Lower lobe of right lung (tissue), 2 donors: ENCODE measurements around the gene FBXO17. TPM values are rescaled to one million over a fixed set of nuclear protein-coding genes. Genes with fewer than 3 reads are reported as not detected.

Experiments used
- ATAC-seq, 2 donors: fragments of 200-7000 bp; cut with Tn5 transposase; one replicate each; pipeline ENCODE4 v1.9.1; 2020 to 2022; ENCODE audit warnings: mild to moderate bottlenecking in 2 of 2, moderate library complexity in 2 of 2
- DNase-seq: peaks from one replicate; pipeline ENCODE4 v3.0.0-alpha.2; 2020
- H3K27ac ChIP-seq: fragments of 200-600 bp; one replicate; pipeline ENCODE4 v1.8.0; 2022
- H3K27me3 ChIP-seq: fragments of 200-600 bp; one replicate; pipeline ENCODE4 v1.8.0; 2022; ENCODE audit warnings: low read depth
- H3K36me3 ChIP-seq: fragments of 200-600 bp; one replicate; pipeline ENCODE4 v1.8.0; 2022; ENCODE audit warnings: mild to moderate bottlenecking
- H3K4me1 ChIP-seq: fragments of 200-600 bp; one replicate; pipeline ENCODE4 v1.8.0; 2022
- H3K4me3 ChIP-seq: fragments of 200-600 bp; one replicate; pipeline ENCODE4 v1.8.0; 2022; ENCODE audit warnings: mild to moderate bottlenecking
- H3K9me3 ChIP-seq: fragments of 200-600 bp; one replicate; pipeline ENCODE4 v1.8.0; 2022
- intact Hi-C: fragments of 100-400 bp; cut with DNase I; formaldehyde crosslinking; loops from one replicate; pipeline ENCODE4 v1.11.0; 2022
- total RNA-seq: library from RNA; stranded (reverse); fragmentation: NEBNext Ultra II Directional; extraction: Animal tissue kit (Norgen Biotek cat#: 25700); gene quantifications from one replicate; pipeline ENCODE4 v1.2.1, GENCODE V29; 2021
- TF ChIP-seq, protein P1 (sequence below): fragments of 200-600 bp; IDR thresholded peaks from one replicate; pipeline ENCODE4 v1.8.0; 2022; ENCODE audit warnings: antibody characterized with exemption, mild to moderate bottlenecking
- donor health status: DM: no; HTN: yes; CAD: no; lungs with severe emphysema.

The FBXO17 gene
- total RNA-seq, 1 donor from 2014 or later = 10.5 TPM

DNA sequence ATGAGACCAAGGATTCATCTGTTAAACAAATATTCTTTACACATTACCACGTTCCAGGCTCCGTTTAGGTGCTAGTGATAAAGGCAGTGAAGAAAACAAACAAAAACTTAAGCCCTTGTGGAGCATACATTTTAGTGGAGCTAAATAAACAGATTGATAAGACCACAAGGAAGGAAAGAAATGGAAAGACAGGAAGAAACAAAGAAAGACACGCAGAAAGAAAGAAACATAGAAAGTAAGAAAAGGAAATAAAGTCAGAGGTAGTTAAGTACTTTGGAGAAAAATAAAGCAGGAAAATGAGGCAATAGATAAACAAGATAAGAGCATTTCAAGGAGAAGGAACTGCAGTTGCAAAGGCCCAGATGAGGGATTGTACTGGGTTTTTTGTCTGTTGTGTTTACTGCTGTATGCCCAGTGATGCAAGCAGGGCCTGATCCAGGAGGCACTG lies 74.8 kb downstream of the FBXO17 start:
- ATAC-seq = no peak
- H3K4me1 ChIP-seq = peaks cover 26% of the 10 kb centered on the region
- intact Hi-C loops = no loop called here

DNA sequence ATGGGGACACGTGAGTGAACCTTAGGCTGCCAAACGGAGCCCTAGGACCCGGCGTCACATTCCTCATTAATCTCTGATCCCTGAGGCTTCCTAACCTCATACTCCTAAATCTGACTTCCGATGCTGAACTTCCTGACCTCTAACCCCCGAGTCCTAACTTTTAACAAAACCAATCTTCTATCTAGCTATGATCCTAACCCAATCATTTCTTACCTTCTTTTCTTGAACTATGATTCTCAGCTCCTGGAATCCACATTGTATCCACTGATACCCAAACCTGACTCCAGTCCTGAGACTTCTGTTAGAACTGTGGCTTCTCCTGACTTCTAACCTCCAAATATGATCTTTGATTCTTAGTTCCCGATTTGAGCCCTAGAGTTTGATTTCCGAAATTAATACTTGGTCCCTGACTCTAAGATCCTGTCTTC lies 75.3 kb downstream of the FBXO17 start:
- no peaks in the 10 kb centered on the region for H3K27me3 ChIP-seq
- H3K9me3 ChIP-seq = no peaks in the 10 kb centered on the region
- H3K36me3 ChIP-seq = peaks cover 12% of the 10 kb centered on the region
- DNase-seq (no peak), ATAC-seq (no peak)
- H3K4me3 ChIP-seq = peak overlapping the region; percentile 74
- peak overlapping the region; percentile 91 for H3K27ac ChIP-seq
- intact Hi-C loops = no loop called here
- H3K4me1 ChIP-seq = peaks cover 26% of the 10 kb centered on the region
- TF ChIP-seq, protein P1, sequence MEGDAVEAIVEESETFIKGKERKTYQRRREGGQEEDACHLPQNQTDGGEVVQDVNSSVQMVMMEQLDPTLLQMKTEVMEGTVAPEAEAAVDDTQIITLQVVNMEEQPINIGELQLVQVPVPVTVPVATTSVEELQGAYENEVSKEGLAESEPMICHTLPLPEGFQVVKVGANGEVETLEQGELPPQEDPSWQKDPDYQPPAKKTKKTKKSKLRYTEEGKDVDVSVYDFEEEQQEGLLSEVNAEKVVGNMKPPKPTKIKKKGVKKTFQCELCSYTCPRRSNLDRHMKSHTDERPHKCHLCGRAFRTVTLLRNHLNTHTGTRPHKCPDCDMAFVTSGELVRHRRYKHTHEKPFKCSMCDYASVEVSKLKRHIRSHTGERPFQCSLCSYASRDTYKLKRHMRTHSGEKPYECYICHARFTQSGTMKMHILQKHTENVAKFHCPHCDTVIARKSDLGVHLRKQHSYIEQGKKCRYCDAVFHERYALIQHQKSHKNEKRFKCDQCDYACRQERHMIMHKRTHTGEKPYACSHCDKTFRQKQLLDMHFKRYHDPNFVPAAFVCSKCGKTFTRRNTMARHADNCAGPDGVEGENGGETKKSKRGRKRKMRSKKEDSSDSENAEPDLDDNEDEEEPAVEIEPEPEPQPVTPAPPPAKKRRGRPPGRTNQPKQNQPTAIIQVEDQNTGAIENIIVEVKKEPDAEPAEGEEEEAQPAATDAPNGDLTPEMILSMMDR = no peak

More for the DNA sequence above, 74.8 kb downstream of the FBXO17 start:
- no peak for DNase-seq
- Histone ChIP-seq H3K27me3 (no peaks in the 10 kb centered on the region), H3K9me3 (no peaks in the 10 kb centered on the region), H3K27ac (peak overlapping the region; percentile 91), H3K4me3 (peak overlapping the region; percentile 74), H3K36me3 (peaks cover 18% of the 10 kb centered on the region)
- TF ChIP-seq, protein P1 = no peak

DNA sequence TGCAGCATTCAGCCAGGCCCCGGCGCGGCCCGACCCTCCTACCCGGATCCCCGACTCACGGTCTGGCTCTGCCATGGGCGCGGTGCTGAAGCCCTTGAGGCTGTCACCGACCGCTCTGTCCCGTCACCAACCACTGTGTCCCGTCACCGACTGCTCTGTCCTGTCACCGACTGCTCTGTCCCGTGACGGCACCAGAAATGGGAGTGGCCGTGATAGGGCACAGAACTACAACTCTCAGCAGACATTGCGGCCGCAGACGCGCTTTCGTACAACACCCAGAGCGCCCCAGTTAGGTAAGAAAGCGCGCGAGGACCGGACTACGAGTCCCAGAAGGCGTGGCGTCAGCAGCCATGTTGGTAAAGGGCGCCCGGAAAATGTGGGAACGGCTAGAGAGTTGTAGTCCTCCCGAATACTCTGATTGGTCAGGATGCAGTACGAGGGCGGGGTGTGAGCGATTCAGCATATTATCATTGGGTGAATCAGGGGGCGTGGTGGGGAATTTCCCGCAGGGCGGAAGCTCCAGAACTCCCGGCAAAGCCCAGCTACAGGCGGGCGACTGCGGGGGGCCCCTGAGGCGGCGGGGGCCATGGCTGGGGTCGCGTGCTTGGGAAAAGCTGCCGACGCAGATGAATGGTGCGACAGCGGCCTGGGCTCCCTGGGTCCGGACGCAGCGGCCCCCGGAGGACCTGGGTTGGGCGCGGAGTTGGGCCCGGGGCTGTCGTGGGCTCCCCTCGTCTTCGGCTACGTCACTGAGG lies 75.9 kb downstream of the FBXO17 start, which contains the start of the genes NFKBIB and SIRT2:
Gene NFKBIB (plus strand): TSS at position 523 of the 755 bp plus-strand sequence. CDS start 64 bp downstream, at position 587.
Gene SIRT2 (minus strand): TSS at position 172 of the 755 bp plus-strand sequence. CDS start 97 bp downstream, at position 75.
- Histone ChIP-seq H3K4me1 (peaks cover 26% of the 10 kb centered on the region), H3K36me3 (peaks cover 6% of the 10 kb centered on the region), H3K27ac (peak within 1 kb of the TSS; percentile 91), H3K27me3 (no peaks in the 10 kb centered on the region), H3K4me3 (peak within 1 kb of the TSS; percentile 74), H3K9me3 (no peaks in the 10 kb centered on the region)
- DNase-seq = peak; percentile 100
- intact Hi-C loops = no loop called here
- peak; percentile 97 to 98 for ATAC-seq
- TF ChIP-seq, protein P1 = no peak

DNA sequence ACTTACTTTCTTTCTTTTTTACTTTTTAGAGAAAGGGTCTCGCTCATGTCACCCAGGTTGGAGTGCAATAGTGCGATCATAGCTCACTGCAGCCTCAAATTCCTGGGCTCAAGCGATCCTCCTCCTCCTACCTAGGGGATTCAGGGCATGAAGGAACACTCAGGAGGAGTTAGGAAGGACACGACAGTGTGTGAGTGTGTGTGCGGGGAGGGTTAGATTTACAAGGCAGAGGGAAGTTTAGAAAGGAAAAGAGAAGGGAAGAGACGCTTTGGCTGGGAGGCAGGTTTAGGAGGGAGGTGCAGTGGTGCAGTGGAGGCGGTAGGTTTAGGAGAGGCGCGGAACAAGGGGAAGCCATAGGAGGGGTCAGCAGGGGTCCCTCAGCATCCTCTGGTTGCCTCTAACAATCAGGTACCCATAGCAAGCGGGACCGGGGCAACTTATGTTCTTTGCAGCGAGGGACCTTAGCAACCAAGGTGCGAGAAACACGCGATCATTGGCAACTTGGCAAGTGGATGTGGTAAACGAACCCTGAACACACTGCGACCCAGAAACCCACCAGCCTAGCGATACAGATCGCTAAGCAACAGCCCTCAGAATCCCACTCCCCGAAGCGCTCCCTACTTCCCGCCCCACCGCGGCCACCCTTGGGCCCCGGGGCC lies 76.6 kb downstream of the FBXO17 start:
- intact Hi-C loops = no loop called here
- H3K27me3 ChIP-seq = no peaks in the 10 kb centered on the region
- ATAC-seq (peak; percentile 0 to 3), DNase-seq (no peak)
- peak overlapping the region; percentile 74 for H3K4me3 ChIP-seq
- H3K27ac ChIP-seq = peak overlapping the region; percentile 89
- no peaks in the 10 kb centered on the region for H3K36me3 ChIP-seq
- H3K9me3 ChIP-seq = no peaks in the 10 kb centered on the region
- TF ChIP-seq, protein P1 = no peak
- peaks cover 29% of the 10 kb centered on the region for H3K4me1 ChIP-seq

DNA sequence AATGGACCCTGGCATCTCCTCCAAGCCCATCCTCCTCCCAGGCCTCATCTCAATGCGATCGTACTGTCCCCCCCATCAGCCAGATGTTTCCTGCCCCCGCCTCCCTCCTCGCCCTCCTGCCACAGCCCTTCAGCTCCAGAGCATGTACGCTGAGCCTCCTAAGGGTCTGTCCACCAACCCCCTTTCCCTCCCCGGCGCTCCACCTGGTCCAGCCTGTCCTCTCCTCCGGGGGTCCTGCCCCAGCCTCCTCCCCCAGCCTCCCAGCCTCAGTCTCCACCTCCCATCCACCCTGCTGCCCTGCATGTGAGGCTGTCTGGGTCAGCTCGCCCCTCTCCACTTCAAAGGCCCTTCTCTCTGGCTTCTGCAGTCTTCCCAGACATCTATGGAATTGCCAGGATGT lies 80.6 kb downstream of the FBXO17 start:
- Histone ChIP-seq H3K4me3 (no peak overlapping the region), H3K27me3 (no peaks in the 10 kb centered on the region), H3K4me1 (peaks cover 25% of the 10 kb centered on the region), H3K9me3 (no peaks in the 10 kb centered on the region), H3K27ac (no peak overlapping the region), H3K36me3 (peaks cover 32% of the 10 kb centered on the region)
- no peak for DNase-seq
- intact Hi-C loops = no loop called here
- TF ChIP-seq, protein P1 = no peak
- ATAC-seq = no peak
